ENCODE results near the gene SLC2A5.

The SLC2A5 gene

GRCh38 chr1:8985915-8986813 lies 83.3 kb downstream of the SLC2A5 start:
- in situ Hi-C loops (cut with MboI; ENCODE audit: low sequenced_read_pairs) = loop anchor here (25.0 kb wide), 1 partner anchor 424 kb away; no protein-coding TSS in a partner anchor
